GM18511 (cell line): ENCODE data around the gene PURA.
"Not testable (repeated sequence)": the region's sequence is repeated elsewhere in the genome, so short reads cannot be mapped to it uniquely, and the experiment has no call there.

Experiments used
- ATAC-seq: cut with Tn5 transposase; IDR thresholded peaks from one replicate; pipeline ENCODE4 v1.9.1; 2021; ENCODE audit warnings: mild to moderate bottlenecking, moderate library complexity; ENCODE audit not compliant: unreplicated experiment

The PURA gene

GRCh38 chr5:140134277-140134935 is 20.5 kb downstream of the PURA start:
- ATAC-seq, result no peak

- ATAC-seq, result no peak
Measured at GRCh38 chr5:140135127-140135526, 21.2 kb downstream of the PURA start.

GRCh38 chr5:140136624-140137023 is 22.7 kb downstream of the PURA start:
- no peak for ATAC-seq

- ATAC-seq, result no peak
Measured at GRCh38 chr5:140140435-140140834, 26.5 kb downstream of the PURA start.

- no peak for ATAC-seq
Measured at GRCh38 chr5:140141241-140141640, 27.3 kb downstream of the PURA start.

GRCh38 chr5:140142246-140142645 is 28.3 kb downstream of the PURA start:
- no peak for ATAC-seq

GRCh38 chr5:140142856-140143255 is 28.9 kb downstream of the PURA start:
- ATAC-seq, result no peak

- ATAC-seq, result peak; percentile 7
Measured at GRCh38 chr5:140143521-140144258, 29.8 kb downstream of the PURA start.

- ATAC-seq, result no peak
Measured at GRCh38 chr5:140145256-140145655, 31.3 kb downstream of the PURA start.

- ATAC-seq, result peak; percentile 70
Measured at GRCh38 chr5:140145818-140146522, 32.1 kb downstream of the PURA start.

GRCh38 chr5:140146523-140146842 is 32.6 kb downstream of the PURA start:
- no peak for ATAC-seq

GRCh38 chr5:140147460-140147859 is 33.6 kb downstream of the PURA start:
- ATAC-seq, result no peak

- ATAC-seq, result no peak
Measured at GRCh38 chr5:140148508-140148907, 34.6 kb downstream of the PURA start.

- no peak for ATAC-seq
Measured at GRCh38 chr5:140150201-140150600, 36.3 kb downstream of the PURA start.

GRCh38 chr5:140151144-140152021 is 37.5 kb downstream of the PURA start:
- ATAC-seq, result no peak

- ATAC-seq, result no peak
Measured at GRCh38 chr5:140152022-140152999, 38.4 kb downstream of the PURA start.

GRCh38 chr5:140153255-140153654 is 39.3 kb downstream of the PURA start:
- ATAC-seq, result no peak

- ATAC-seq, result no peak
Measured at GRCh38 chr5:140153905-140154304, 40.0 kb downstream of the PURA start.

- not testable (repeated sequence) for ATAC-seq
Measured at GRCh38 chr5:140154710-140155381, 40.9 kb downstream of the PURA start.
